Lung (tissue), 12 donors: ENCODE measurements around the gene MIPOL1. TPM values are rescaled to one million over a fixed set of nuclear protein-coding genes. Genes with fewer than 3 reads are reported as not detected.
A peak's percentile ranks its signal among the peaks of the same experiment; 100 is the strongest.

Experiments used
- ATAC-seq: fragments of 200-7000 bp; cut with Tn5 transposase; one replicate; pipeline ENCODE4 v1.9.1; 2020; ENCODE audit warnings: moderate number of reproducible peaks; ENCODE audit not compliant: insufficient read depth, low FRiP score
- DNase-seq, 3 donors: peaks; one replicate each; pipeline ENCODE4 v3.0.0-alpha.2; 2013 to 2017
- H3K27ac ChIP-seq, 2 donors: one replicate each; pipeline ENCODE4 v1.5.1; 2013; ENCODE audit warnings: mild to moderate bottlenecking in 2 of 2, moderate library complexity in 2 of 2, control low read depth in 1 of 2, inconsistent platforms in 1 of 2, low read depth in 1 of 2, low read length in 1 of 2
- H3K27me3 ChIP-seq, 3 donors: one replicate each; pipeline ENCODE4 v1.5.1; 2013; ENCODE audit warnings: low read length in 2 of 3; ENCODE audit not compliant: control insufficient read depth in 3 of 3, insufficient read depth in 3 of 3
- H3K36me3 ChIP-seq, 4 donors: one replicate each; pipeline ENCODE4 v1.5.1; 2013; ENCODE audit warnings: low read length in 4 of 4, mild to moderate bottlenecking in 1 of 4, moderate library complexity in 1 of 4; ENCODE audit not compliant: control insufficient read depth in 4 of 4, insufficient read depth in 4 of 4
- H3K4me1 ChIP-seq, 5 donors: one replicate each; pipeline ENCODE4 v1.5.1; 2013; ENCODE audit warnings: low read length in 5 of 5, mild to moderate bottlenecking in 2 of 5, moderate library complexity in 1 of 5; ENCODE audit not compliant: control insufficient read depth in 5 of 5, insufficient read depth in 5 of 5
- H3K4me3 ChIP-seq: one replicate; pipeline ENCODE4 v1.5.1; 2013; ENCODE audit warnings: mild to moderate bottlenecking, control low read depth, moderate library complexity
- H3K9ac ChIP-seq, 2 donors: one replicate each; pipeline ENCODE4 v1.5.1; 2013; ENCODE audit warnings: low read length in 2 of 2, control low read depth in 1 of 2; ENCODE audit not compliant: insufficient read depth in 1 of 2
- H3K9me3 ChIP-seq, 4 donors: one replicate each; pipeline ENCODE4 v1.5.1; 2013; ENCODE audit warnings: low read length in 3 of 4, mild to moderate bottlenecking in 1 of 4, moderate library complexity in 1 of 4; ENCODE audit not compliant: control insufficient read depth in 4 of 4, insufficient read depth in 3 of 4
- CTCF ChIP-seq: IDR thresholded peaks from 2 replicates; pipeline ENCODE4 v1.5.1; 2012; ENCODE audit warnings: mild to moderate bottlenecking; ENCODE audit errors: control extremely low read depth, extremely low read depth
- WGBS, 2 donors: extraction: QIAGEN DNeasy Blood & Tissue Kit; methylation state at CpG; one replicate each; pipeline ENCODE4 v1.1.7; 2013; 5-methylcytosine and 5-hydroxymethylcytosine counted together
- polyA plus RNA-seq, 2 donors: library from polyadenylated mRNA; stranded (reverse); fragments of 200-250 nt; gene quantifications; one replicate each; pipeline ENCODE4 v1.2.1, GENCODE V29; 2013
- total RNA-seq, 2 donors: library from RNA; depleted of rRNA in 1 of 2; stranded (reverse); fragments of >200 nt in 1 of 2; gene quantifications; one replicate each; pipeline ENCODE4 v1.2.1, GENCODE V29; 2014 to 2021
- donor health status: control.
- donor health status: control.
- donor health status: Bipolar disorder and iron deficiency.
- donor health status: healthy.
- donor health status: DM: yes; HTN: yes; CAD: no.

Gene MIPOL1
- total and polyA plus RNA-seq, 4 donors: 2.3 to 49.9 (median 7.0) TPM

DNA sequence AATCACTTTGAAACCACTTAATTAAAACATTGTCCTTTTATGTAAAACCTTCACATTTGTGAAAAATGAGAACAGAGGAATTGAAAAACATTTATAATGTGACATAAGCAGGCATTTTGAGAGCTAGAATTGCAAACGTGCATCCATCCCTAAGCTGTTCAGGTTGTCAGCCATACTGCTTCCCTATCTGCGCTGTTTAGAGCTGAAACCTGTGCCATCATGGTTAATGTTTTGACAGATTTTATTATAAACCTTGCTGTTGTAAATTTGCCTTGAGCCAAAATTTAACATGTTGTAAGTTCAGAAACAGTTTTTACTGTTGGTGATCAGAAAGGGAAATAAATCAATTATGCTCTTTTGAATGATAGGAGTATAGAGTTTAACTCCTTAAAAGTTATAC, 365.5 kb downstream of the MIPOL1 start:
- DNase-seq (no peak), ATAC-seq (no peak)
- Histone ChIP-seq H3K36me3 (no peaks in the 10 kb centered on the region), H3K27ac (no peak overlapping the region), H3K9me3 (no peaks in the 10 kb centered on the region), H3K4me3 (no peak overlapping the region), H3K9ac (no peak overlapping the region), H3K27me3 (no peaks in the 10 kb centered on the region), H3K4me1 (no peaks in the 10 kb centered on the region)
- WGBS, 2 donors: 86 to 88% methylated on average over 2 of the region's 2 CpGs
- TF ChIP-seq CTCF: no peak

- H3K27ac ChIP-seq: no peak overlapping the region
- no peak overlapping the region for H3K4me3 ChIP-seq
- no peaks in the 10 kb centered on the region for H3K9me3 ChIP-seq
- no peak overlapping the region for H3K9ac ChIP-seq
- no peak for TF ChIP-seq CTCF
- no peaks in the 10 kb centered on the region for H3K4me1 ChIP-seq
- H3K36me3 ChIP-seq: no peaks in the 10 kb centered on the region
- ATAC-seq: no peak
- no peak for DNase-seq
- WGBS, 2 donors: 79 to 90% methylated on average over 1 of the region's 1 CpG
- H3K27me3 ChIP-seq: no peaks in the 10 kb centered on the region
Observed at GRCh38 chr14:37565550-37565949, 367.8 kb downstream of the MIPOL1 start.

- TF ChIP-seq CTCF: no peak
- ATAC-seq: peak; percentile 44
- H3K36me3 ChIP-seq: no peaks in the 10 kb centered on the region
Observed at GRCh38 chr14:37566811-37567371, 369.2 kb downstream of the MIPOL1 start.

DNA sequence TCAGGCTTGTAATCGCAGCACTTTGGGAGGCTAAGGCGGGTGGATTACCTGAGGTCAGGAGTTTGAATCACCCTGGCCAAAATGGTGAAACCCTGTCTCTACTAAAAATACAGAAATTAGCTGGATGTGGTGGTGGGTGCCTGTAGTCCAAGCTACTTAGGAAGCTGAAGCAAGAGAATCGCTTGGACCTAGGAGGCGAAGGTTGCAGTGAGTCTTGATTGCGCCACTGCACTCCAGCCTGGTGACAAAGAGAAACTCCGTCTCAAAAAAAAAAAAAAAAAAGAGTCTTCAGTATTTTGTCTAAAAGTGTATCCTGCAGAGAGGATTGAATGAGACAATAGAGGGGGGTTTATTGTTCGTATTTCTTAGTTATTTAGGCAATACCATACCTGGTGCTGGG, 372.0 kb downstream of the MIPOL1 start:
- WGBS, 2 donors: 77 to 93% methylated on average over 7 of the region's 7 CpGs
- ATAC-seq (no peak), DNase-seq (no peak)
- no peak overlapping the region for H3K27ac ChIP-seq
- no peak for TF ChIP-seq CTCF
- no peak overlapping the region for H3K4me3 ChIP-seq
- H3K9ac ChIP-seq: no peak overlapping the region
- H3K36me3 ChIP-seq: no peaks in the 10 kb centered on the region
- no peaks in the 10 kb centered on the region for H3K4me1 ChIP-seq
- H3K27me3 ChIP-seq: no peaks in the 10 kb centered on the region
- no peaks in the 10 kb centered on the region for H3K9me3 ChIP-seq

More at GRCh38 chr14:37566811-37567371, 369.2 kb downstream of the MIPOL1 start:
- Histone ChIP-seq H3K27ac (no peak overlapping the region), H3K9me3 (no peaks in the 10 kb centered on the region), H3K27me3 (no peaks in the 10 kb centered on the region), H3K4me3 (no peak overlapping the region), H3K4me1 (no peaks in the 10 kb centered on the region), H3K9ac (no peak overlapping the region)
- DNase-seq: peak in 1 of 3 donors; percentile 45
- WGBS, 2 donors: 39 to 52% methylated on average over 3 of the region's 3 CpGs
